Thyroid gland (tissue), 4 donors: ENCODE data around the gene PLIN3.

Experiments used
- POLR2A ChIP-seq, 2 donors: fragments of 450-650 bp; IDR thresholded peaks; one replicate each; pipeline ENCODE4 v1.6.1; 2017; ENCODE audit warnings: antibody characterized with exemption in 2 of 2, mild to moderate bottlenecking in 2 of 2, moderate library complexity in 1 of 2
- TF ChIP-seq, protein P1 (sequence below), 6 experiments: fragments of 200-600 bp in 3 of 6; fragments of 450-650 bp in 3 of 6; sonication (generic) in 3 of 6; IDR thresholded peaks; one replicate each; pipeline ENCODE4 v1.5.1; 2016 to 2019; ENCODE audit warnings: antibody characterized with exemption in 6 of 6, mild to moderate bottlenecking in 2 of 6, inconsistent platforms in 1 of 6, moderate library complexity in 1 of 6

GRCh38 chr19:4803736-4804695 is 63.5 kb downstream of the PLIN3 start:
- TF ChIP-seq, protein P1, sequence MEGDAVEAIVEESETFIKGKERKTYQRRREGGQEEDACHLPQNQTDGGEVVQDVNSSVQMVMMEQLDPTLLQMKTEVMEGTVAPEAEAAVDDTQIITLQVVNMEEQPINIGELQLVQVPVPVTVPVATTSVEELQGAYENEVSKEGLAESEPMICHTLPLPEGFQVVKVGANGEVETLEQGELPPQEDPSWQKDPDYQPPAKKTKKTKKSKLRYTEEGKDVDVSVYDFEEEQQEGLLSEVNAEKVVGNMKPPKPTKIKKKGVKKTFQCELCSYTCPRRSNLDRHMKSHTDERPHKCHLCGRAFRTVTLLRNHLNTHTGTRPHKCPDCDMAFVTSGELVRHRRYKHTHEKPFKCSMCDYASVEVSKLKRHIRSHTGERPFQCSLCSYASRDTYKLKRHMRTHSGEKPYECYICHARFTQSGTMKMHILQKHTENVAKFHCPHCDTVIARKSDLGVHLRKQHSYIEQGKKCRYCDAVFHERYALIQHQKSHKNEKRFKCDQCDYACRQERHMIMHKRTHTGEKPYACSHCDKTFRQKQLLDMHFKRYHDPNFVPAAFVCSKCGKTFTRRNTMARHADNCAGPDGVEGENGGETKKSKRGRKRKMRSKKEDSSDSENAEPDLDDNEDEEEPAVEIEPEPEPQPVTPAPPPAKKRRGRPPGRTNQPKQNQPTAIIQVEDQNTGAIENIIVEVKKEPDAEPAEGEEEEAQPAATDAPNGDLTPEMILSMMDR (IDR thresholded peaks at IDR 0.05), result peak; percentile 26 to 67 (median 42)
- no peak for TF ChIP-seq POLR2A (IDR thresholded peaks at IDR 0.05)
